ENCODE results near the gene FLAD1.

The FLAD1 gene

DNA sequence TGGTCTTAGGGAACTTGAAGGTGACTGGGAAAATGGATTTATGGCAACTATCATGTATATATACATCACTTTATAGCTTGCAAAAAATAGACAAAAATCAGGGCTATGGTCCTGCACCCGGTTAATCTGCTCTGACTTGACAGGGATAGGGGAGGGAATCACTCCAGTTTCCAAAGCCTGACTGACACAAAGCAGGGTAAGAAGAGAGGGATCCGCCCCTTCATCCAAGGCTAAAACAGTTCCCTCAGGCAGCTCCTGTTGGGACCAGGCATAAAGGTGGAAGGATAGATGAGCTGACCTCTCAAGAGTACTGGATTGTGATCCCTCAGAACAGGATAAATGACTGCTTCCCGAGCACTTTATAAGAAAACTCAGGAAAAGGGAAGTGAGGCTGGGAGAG is 28.6 kb upstream of the FLAD1 start:
- H3K4me3 ChIP-seq, result peak overlapping the region; percentile 72
- TF ChIP-seq, protein P1, sequence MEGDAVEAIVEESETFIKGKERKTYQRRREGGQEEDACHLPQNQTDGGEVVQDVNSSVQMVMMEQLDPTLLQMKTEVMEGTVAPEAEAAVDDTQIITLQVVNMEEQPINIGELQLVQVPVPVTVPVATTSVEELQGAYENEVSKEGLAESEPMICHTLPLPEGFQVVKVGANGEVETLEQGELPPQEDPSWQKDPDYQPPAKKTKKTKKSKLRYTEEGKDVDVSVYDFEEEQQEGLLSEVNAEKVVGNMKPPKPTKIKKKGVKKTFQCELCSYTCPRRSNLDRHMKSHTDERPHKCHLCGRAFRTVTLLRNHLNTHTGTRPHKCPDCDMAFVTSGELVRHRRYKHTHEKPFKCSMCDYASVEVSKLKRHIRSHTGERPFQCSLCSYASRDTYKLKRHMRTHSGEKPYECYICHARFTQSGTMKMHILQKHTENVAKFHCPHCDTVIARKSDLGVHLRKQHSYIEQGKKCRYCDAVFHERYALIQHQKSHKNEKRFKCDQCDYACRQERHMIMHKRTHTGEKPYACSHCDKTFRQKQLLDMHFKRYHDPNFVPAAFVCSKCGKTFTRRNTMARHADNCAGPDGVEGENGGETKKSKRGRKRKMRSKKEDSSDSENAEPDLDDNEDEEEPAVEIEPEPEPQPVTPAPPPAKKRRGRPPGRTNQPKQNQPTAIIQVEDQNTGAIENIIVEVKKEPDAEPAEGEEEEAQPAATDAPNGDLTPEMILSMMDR (IDR thresholded peaks at IDR 0.05), result no peak
- H3K27ac ChIP-seq, result peak overlapping the region in 1 of 2 donors; percentile 84
- no peak for DNase-seq (ENCODE audit: low spot score)

DNA sequence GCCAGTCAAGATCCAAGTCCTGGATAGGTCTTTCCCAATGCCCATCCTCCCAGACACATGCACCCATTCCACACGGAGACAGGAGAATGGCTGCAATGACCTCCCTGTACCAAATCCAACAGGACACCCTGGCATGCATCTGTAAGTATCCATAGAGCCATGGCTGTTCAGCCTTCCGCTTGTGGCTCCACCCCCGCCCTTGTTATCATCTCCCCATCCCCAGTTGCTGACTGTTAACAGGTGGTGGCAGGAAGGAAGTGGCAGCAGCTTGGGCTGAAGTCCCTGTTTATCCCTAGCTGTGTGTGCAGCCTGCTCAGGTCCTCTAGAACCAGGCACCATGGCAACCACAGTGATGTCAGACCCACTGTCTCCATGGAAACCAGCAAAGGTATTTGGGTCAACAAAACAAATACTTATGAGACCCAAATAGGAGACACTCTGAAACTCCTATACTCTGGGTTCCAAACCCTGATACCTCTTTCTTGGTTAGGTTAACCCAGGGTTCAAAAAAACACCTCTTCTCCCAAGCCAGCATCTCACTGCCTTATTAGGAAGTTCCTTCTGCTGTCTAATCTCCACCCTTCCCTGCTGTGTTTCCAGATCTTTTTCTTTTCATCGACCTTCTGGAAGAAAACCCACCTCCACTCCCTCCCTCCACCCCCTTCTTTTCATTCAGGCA is 28.0 kb upstream of the FLAD1 start:
- Histone ChIP-seq H3K4me3 (peak overlapping the region; percentile 72), H3K27ac (peak overlapping the region; percentile 80 to 84)
- DNase-seq (ENCODE audit: low spot score), result peak; percentile 85
- TF ChIP-seq, protein P1 (IDR thresholded peaks at IDR 0.05), result no peak

DNA sequence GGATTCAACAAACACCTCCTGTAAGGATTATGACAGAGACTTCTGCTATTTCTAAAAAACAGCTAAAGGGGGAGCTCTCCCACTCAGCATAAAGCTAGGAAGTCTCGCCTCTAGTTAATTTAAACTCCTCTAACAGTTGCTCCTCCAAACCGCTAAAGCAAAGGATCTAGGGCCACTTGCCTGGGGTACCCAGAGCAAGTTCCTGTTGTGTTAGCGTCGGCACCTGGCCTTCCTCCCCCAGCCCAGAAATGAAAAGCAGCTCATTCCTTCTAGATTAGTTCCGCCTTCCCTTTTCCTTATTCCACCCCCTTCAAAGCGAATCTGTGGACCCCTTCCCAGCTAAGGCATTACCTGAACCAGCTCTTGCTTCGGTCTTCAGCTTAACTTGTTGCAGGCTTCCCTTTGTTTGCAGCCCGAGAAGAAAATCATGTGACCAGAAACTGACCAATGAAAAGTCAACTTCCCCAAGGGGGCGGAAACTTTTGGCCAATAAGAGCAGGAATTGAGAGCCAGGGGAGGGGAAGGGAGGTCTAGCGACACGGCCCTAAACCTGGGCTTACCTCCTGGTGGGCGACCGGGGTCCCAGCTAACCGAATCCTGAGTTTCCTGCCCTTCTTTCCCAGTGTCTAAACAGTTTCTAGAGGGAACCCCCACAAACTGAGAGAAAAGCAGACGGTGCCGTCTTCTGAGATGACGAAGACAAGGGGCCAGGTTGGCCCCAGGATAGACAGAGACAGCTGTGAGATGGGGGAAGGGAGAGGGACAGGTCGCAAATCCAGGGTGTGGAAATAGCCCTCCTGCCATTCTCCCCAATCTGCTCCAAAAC is 27.2 kb upstream of the FLAD1 start, which contains the start of gene PBXIP1:
Gene PBXIP1, minus strand, starts transcription at position 382 of the 826 bp plus-strand sequence. CDS start 2,378 bp downstream, outside the sequence.
- Histone ChIP-seq H3K4me3 (peak within 1 kb of the TSS; percentile 72), H3K27ac (peak within 1 kb of the TSS; percentile 80 to 84)
- TF ChIP-seq, protein P1 (IDR thresholded peaks at IDR 0.05), result no peak
- DNase-seq (ENCODE audit: low spot score), result peak; percentile 91

DNA sequence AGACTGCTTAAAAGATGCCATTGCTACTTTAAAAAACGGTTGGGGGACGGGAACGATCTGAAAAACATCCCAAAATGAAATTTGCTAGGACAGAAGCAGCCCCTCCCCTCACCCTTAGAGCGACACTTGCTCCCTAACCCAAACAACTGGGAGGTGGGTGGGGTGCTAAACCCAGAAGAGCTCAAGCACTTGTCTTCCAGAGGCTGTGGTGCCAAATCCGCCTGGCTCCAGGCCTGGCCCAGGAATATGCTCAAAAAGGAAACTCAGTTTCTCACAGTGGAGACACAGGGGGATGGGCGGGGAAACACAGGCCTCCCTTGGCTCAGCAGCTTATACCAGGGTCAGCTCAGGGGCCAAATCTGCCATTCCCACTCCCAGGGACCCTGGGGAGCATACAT is 26.6 kb upstream of the FLAD1 start:
- peak overlapping the region; percentile 80 to 84 for H3K27ac ChIP-seq
- TF ChIP-seq, protein P1 (IDR thresholded peaks at IDR 0.05), result no peak
- H3K4me3 ChIP-seq, result peak overlapping the region; percentile 72
- no peak for DNase-seq (ENCODE audit: low spot score)

DNA sequence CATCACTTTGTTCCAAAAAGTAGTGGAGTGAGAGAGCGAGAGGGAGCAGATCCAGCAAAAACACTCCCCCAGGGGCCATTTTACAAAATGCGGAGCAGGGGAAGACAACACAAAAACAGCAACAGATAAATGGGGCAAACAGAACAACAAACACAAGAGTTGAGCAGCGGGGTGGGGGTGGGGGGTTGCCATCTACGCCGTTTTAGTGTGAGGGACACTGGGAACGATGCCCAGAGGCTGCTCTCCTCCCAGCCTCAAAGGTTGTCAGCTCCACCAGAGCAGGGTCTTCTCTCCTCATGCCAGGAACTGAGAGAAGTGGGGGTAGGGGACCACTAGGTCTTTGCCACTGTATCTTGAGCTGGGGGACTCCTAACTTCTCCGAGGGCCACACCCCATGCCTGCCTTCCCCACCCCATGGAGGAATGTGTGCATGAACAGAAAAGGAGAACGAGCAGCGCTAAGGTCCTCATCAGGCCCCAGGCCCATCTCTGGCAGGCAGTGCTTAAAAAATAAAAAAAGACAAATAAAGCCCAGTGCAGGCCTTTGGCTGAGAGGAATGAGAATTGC is 26.0 kb upstream of the FLAD1 start:
- TF ChIP-seq, protein P1 (IDR thresholded peaks at IDR 0.05), result no peak
- H3K27ac ChIP-seq, result peak overlapping the region; percentile 80 to 84
- DNase-seq (ENCODE audit: low spot score), result no peak
- peak overlapping the region; percentile 72 for H3K4me3 ChIP-seq

DNA sequence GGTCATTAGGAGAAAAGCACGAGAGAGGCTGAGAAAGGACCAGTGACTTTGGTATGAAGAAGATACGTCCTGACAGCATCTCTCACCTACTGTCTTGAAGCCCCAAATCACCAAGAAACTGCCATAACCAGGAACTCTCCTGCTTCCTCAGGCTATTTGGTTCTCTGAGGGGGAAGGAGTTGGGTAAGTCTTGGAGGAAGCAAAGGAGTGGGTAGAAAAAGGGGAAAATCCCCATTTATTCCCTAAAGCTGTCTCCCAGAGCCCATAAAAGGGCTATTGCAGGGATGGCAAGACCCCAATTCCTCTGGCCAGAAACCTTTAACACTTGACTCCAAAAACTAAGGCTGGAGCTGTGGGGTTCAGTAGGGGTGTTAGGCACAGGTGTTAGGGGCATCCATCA is 25.1 kb upstream of the FLAD1 start:
- H3K27ac ChIP-seq, result no peak overlapping the region
- DNase-seq (ENCODE audit: low spot score), result no peak
- TF ChIP-seq, protein P1 (IDR thresholded peaks at IDR 0.05), result no peak
- H3K4me3 ChIP-seq, result no peak overlapping the region
